Measurements from ENCODE around the gene UBE2E2. TPM values are rescaled to one million over a fixed set of nuclear protein-coding genes. Genes with fewer than 3 reads are reported as not detected.

The UBE2E2 gene
- total RNA-seq, 3 donors from 2014 or later (not counting 1 experiment from before 2014, with no cell fraction given): 4.8 to 6.1 (median 5.3) TPM

GRCh38 chr3:23481011-23481615, 278.0 kb downstream of the UBE2E2 start:
- Mint-ChIP-seq H3K4me3 (no peak overlapping the region), H3K36me3 (peaks cover 9% of the 10 kb centered on the region), H3K27ac (no peak overlapping the region), H3K4me1 (no peaks in the 10 kb centered on the region), H3K9me3 (peaks cover 2 to 3% of the 10 kb centered on the region in 2 donors), H3K27me3 (ENCODE audit: low read depth in 2 of 2) (no peaks in the 10 kb centered on the region)
- no peak for TF ChIP-seq CTCF (IDR thresholded peaks at IDR 0.05)
- Histone ChIP-seq H3K27ac (ENCODE audit: low read length) (no peak overlapping the region), H3K4me3 (ENCODE audit: low read length) (no peak overlapping the region), H3K9me3 (ENCODE audit: control insufficient read depth, insufficient read depth, low read length) (peaks cover 20% of the 10 kb centered on the region), H3K36me3 (ENCODE audit: control insufficient read depth, insufficient read depth, low read length) (no peaks in the 10 kb centered on the region), H3K4me1 (ENCODE audit: control insufficient read depth, insufficient read depth, low read length) (no peaks in the 10 kb centered on the region), H3K27me3 (ENCODE audit: control insufficient read depth, insufficient read depth, low read length) (no peaks in the 10 kb centered on the region)
- ATAC-seq: no peak
- intact Hi-C loops (cut with micrococcal nuclease): no loop called here
- no peak for DNase-seq
- 94% methylated on average over 4 of the region's 5 CpGs for WGBS (ENCODE audit: insufficient coverage)

GRCh38 chr3:23481616-23482278, 278.6 kb downstream of the UBE2E2 start:
- WGBS (ENCODE audit: insufficient coverage): 100% methylated on average over 2 of the region's 3 CpGs
- Histone ChIP-seq H3K27ac (ENCODE audit: low read length) (no peak overlapping the region), H3K9me3 (ENCODE audit: control insufficient read depth, insufficient read depth, low read length) (peaks cover 26% of the 10 kb centered on the region), H3K4me3 (ENCODE audit: low read length) (no peak overlapping the region), H3K4me1 (ENCODE audit: control insufficient read depth, insufficient read depth, low read length) (no peaks in the 10 kb centered on the region), H3K27me3 (ENCODE audit: control insufficient read depth, insufficient read depth, low read length) (no peaks in the 10 kb centered on the region), H3K36me3 (ENCODE audit: control insufficient read depth, insufficient read depth, low read length) (no peaks in the 10 kb centered on the region)
- no peak for TF ChIP-seq CTCF (IDR thresholded peaks at IDR 0.05)
- peaks cover 2 to 3% of the 10 kb centered on the region in 2 donors for H3K9me3 Mint-ChIP-seq
- no peak overlapping the region for H3K4me3 Mint-ChIP-seq
- DNase-seq: no peak
- no peaks in the 10 kb centered on the region for H3K4me1 Mint-ChIP-seq
- ATAC-seq: no peak
- H3K27me3 Mint-ChIP-seq (ENCODE audit: low read depth in 2 of 2): no peaks in the 10 kb centered on the region
- H3K27ac Mint-ChIP-seq: no peak overlapping the region
- H3K36me3 Mint-ChIP-seq: peaks cover 9% of the 10 kb centered on the region
- intact Hi-C loops (cut with micrococcal nuclease): no loop called here

GRCh38 chr3:23484386-23484785, 281.3 kb downstream of the UBE2E2 start:
- Mint-ChIP-seq H3K4me1 (no peaks in the 10 kb centered on the region), H3K27me3 (ENCODE audit: low read depth in 2 of 2) (no peaks in the 10 kb centered on the region), H3K4me3 (no peak overlapping the region), H3K36me3 (no peaks in the 10 kb centered on the region), H3K27ac (no peak overlapping the region), H3K9me3 (no peaks in the 10 kb centered on the region)
- 97% methylated on average over 4 of the region's 4 CpGs for WGBS (ENCODE audit: insufficient coverage)
- H3K27me3 ChIP-seq (ENCODE audit: control insufficient read depth, insufficient read depth, low read length): no peaks in the 10 kb centered on the region
- intact Hi-C loops (cut with micrococcal nuclease): no loop called here
- no peaks in the 10 kb centered on the region for H3K36me3 ChIP-seq (ENCODE audit: control insufficient read depth, insufficient read depth, low read length)
- ATAC-seq (no peak), DNase-seq (no peak)
- H3K4me3 ChIP-seq (ENCODE audit: low read length): no peak overlapping the region
- no peaks in the 10 kb centered on the region for H3K4me1 ChIP-seq (ENCODE audit: control insufficient read depth, insufficient read depth, low read length)
- TF ChIP-seq CTCF (IDR thresholded peaks at IDR 0.05): no peak
- peaks cover 23% of the 10 kb centered on the region for H3K9me3 ChIP-seq (ENCODE audit: control insufficient read depth, insufficient read depth, low read length)
- no peak overlapping the region for H3K27ac ChIP-seq (ENCODE audit: low read length)

Measured in natural killer cell (primary cell).